ENCODE data around the gene PLEKHA5.

DNA sequence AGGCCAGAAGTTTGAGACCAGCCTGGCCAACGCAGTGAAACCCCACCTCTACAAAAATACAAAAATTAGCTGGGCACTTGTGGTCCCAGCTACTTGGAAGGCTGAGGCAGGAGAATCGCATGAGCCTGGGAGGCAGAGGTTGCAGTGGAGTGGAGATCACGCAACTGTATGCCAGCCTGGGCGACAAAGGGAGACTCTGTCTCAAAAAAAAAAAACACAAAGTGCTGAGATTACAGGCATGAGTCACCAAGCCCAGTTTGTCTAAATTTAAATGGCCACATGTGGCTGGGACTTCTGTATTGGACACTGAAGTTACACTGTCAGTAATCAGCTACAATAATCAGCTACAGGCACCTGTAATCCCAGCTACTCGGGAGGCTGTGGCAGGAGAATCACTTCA lies 208.9 kb downstream of the PLEKHA5 start:
- no peak for TF ChIP-seq ARNTL (CRISPR knock-in tag; IDR thresholded peaks at IDR 0.05; ENCODE audit: borderline replicate concordance, low read depth)
- no peak for TF ChIP-seq CSDC2 (CRISPR knock-in tag; IDR thresholded peaks at IDR 0.05)
- TF ChIP-seq POU6F1 (CRISPR knock-in tag; IDR thresholded peaks at IDR 0.05; ENCODE audit: borderline replicate concordance, low read depth) = no peak
- TF ChIP-seq PPARA (CRISPR knock-in tag; IDR thresholded peaks at IDR 0.05; ENCODE audit: borderline replicate concordance) = no peak
- no peak for TF ChIP-seq GLIS3 (CRISPR knock-in tag; IDR thresholded peaks at IDR 0.05)
- TF ChIP-seq, protein P1, sequence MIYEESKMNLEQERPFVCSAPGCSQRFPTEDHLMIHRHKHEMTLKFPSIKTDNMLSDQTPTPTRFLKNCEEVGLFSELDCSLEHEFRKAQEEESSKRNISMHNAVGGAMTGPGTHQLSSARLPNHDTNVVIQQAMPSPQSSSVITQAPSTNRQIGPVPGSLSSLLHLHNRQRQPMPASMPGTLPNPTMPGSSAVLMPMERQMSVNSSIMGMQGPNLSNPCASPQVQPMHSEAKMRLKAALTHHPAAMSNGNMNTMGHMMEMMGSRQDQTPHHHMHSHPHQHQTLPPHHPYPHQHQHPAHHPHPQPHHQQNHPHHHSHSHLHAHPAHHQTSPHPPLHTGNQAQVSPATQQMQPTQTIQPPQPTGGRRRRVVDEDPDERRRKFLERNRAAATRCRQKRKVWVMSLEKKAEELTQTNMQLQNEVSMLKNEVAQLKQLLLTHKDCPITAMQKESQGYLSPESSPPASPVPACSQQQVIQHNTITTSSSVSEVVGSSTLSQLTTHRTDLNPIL (CRISPR knock-in tag; IDR thresholded peaks at IDR 0.05; ENCODE audit: low read depth) = no peak
- no peak for TF ChIP-seq CSRNP3 (CRISPR knock-in tag; IDR thresholded peaks at IDR 0.05)

Data from SK-N-SH treated with all-trans-retinoic acid at 6 μM for 48 hours (cell line).